ENCODE results near the gene IZUMO4.

IZUMO4 gene

DNA sequence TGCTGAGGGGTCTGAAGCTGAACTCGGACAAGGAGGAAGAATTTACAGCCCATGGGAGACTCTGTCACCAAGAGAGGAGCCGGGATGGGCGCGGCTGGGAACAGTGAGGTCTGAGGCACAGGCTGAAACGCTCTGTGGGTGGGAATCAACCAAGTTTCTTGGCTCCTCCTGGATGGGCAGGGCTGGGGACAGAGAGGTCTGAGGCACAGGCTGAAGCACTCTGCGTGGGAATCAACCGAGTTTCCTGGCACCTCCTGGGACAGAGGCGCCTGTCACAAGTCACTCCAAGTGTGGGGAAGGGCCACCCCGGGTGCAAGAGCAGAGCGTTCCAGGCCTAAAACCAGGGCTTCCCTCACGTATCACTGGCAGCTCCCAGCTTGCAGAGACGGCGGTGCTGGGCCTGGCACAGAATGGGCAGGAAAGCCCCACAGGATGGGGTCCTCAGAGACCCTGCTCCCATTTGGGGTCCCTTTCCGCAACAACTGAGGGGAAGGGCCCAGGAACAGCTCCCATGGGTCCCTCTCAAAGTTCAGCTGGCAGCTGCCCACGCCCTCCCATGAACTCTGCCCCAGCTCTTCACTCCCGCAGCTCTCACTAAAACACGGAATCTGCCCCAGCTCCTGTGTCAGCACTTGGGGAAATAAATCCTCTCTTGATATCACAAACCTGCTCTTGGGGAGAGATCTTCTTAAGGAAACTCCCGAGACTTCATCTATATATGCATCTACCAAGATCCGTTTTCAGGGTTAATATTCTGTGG is 36.2 kb downstream of the IZUMO4 start:
- TF ChIP-seq, protein P1, sequence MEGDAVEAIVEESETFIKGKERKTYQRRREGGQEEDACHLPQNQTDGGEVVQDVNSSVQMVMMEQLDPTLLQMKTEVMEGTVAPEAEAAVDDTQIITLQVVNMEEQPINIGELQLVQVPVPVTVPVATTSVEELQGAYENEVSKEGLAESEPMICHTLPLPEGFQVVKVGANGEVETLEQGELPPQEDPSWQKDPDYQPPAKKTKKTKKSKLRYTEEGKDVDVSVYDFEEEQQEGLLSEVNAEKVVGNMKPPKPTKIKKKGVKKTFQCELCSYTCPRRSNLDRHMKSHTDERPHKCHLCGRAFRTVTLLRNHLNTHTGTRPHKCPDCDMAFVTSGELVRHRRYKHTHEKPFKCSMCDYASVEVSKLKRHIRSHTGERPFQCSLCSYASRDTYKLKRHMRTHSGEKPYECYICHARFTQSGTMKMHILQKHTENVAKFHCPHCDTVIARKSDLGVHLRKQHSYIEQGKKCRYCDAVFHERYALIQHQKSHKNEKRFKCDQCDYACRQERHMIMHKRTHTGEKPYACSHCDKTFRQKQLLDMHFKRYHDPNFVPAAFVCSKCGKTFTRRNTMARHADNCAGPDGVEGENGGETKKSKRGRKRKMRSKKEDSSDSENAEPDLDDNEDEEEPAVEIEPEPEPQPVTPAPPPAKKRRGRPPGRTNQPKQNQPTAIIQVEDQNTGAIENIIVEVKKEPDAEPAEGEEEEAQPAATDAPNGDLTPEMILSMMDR (IDR thresholded peaks at IDR 0.05; ENCODE audit: low read depth, low read length): no peak
- no peak for DNase-seq (ENCODE audit: extremely low read depth, low read depth)

DNA sequence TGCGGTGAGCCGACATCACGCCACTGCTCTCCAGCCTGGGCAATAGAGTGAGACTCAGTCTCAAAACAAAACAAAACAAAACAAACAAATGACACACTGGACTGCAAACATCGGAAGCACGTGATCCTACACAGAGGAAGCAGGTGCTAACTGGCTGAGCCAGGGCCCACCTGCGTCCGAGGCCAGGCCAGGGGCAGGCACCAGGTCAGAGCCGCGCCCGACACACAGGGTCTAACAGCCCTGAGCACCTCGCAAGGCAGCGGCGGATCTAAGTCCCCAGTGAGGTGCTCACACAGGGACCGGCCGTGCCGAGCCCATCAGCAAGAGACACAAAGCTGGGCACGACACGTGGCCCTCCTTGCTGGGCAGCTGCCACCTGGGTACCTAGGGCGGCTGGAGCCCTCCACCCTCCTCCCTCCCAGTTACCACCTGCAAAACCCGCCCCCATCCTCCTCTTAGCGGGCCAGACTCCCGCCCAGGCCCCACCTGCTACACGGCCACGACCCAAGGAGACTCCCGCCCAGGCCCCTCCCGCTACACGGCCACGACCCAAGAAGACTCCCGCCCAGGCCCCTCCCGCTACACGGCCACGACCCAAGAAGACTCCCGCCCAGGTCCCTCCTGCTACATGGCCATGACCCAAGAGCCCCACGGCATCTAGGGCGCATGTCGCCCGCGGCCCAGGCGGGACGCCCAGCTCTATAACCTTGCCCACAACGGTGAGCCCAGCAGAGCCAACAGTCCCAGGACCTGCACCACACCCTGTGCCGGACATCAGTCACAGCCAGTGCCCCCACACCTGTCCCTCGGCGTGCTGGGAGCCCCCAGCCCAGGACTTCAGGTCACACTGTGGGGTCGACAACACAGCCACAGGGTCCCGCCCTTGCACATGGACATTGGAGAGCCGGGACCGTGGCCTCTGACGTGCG is 39.0 kb downstream of the IZUMO4 start:
- TF ChIP-seq, protein P1 (IDR thresholded peaks at IDR 0.05; ENCODE audit: low read depth, low read length): no peak
- DNase-seq (ENCODE audit: extremely low read depth, low read depth): no peak

DNA sequence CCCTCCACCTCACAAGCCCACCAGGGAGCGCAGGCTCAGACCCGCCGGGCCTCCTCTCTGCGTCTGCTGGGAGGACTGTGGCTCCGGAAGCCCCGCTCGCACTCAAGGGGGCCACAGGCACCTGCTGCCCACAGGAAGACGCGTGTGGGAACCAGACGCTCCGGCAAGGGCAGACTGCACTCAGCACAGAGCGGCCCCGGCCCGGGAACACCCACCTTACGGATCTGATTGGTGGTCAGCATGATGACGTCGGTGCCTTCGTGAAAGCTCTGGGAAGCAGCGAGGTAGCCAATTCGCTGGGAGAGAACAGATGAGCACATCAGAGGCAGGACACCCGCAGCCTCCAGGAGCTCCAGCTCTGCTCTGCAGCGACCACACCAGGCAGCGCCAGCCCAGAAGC is 40.1 kb downstream of the IZUMO4 start:
- no peak for DNase-seq (ENCODE audit: extremely low read depth, low read depth)
- TF ChIP-seq, protein P1 (IDR thresholded peaks at IDR 0.05; ENCODE audit: low read depth, low read length): no peak

DNA sequence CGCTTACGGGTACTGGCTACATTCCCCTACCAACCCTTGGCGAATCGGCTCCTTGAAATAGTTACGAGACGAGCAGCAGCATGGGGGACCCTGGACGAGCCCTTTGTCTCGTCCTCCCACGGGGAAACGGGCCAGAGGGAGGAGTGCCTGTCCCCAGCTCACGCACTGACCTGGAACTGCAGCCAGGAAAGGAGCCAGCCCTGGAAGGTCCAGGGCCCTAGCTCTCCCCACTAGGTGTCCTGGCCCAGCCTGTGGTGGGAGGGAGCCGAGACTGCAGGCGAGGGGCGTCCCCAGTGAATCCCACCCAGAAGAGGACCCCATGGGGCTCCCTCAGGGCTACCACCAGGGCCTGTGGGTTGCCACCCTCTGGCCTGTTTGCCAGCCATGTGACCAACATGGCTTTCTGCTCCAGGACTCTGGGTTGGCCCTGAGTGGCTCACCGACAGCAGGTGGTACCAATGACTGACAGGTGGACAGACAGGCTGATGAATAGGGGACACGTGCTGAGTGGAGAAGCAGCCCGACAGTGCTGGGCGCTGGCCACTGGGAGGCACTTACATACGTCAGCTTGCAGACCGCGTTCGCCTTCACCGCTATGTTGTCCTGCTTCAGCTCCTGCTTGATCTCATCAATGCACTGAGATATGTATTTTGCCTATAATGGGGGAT is 41.5 kb downstream of the IZUMO4 start:
- TF ChIP-seq, protein P1 (IDR thresholded peaks at IDR 0.05; ENCODE audit: low read depth, low read length): no peak

DNA sequence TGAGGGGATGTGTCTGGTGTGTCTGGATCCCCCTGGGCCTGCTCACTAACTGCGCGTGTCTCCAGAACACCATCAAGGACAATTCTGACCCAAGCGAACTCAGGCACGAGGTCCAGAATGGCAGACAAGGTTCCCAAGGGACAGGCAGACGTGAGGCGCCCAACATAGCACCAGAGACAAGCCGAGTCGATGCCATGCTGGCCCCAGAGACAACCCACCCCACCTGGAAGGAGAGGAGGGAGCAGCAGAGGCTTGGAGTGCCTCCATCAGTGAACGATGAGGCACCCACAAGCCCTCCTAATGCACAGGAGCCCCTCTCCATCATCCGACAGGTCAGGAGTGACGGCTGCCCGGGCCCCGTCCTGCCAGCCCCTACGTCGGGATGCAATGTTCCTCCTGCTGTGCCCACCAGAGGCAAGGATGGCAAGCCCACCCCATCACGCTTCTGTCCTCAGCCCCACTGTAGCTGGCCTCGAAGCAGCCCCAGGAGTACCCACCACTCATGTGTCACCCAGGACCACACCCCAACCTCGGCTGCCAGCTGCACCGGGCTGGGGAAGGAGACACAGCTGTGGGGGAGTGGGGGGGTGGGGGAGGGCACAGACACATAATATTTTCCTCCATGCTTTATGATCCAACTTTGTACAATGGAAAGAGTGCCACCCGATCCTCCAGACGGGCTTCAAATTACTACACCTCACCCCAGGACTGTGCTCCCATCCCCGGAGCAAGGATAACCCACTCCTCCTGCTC is 42.8 kb downstream of the IZUMO4 start:
- TF ChIP-seq, protein P1 (IDR thresholded peaks at IDR 0.05; ENCODE audit: low read depth, low read length): no peak
- DNase-seq (ENCODE audit: extremely low read depth, low read depth): no peak

More for the DNA sequence above, 41.5 kb downstream of the IZUMO4 start:
- DNase-seq (ENCODE audit: extremely low read depth, low read depth): no peak

DNA sequence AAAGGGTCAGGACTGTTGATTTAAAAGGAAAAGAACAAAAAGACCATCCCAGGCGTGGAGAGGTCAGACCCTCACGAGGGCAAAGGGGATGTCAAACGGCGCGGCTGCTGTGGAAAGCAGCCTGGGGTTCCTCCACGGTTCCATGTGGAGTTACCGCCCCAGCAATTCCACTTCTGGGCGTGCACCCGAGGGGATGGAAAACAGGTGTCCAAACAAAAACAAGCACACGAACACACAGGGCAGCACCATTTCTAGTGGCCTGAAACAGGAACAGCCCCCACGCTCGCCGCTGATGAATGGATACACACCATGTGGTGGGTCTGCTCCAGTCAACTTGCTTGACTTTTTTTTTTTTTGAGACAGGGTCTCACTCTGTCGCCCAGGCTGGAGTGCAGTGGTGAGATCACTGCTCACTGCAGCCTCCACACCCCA is 43.4 kb downstream of the IZUMO4 start:
- TF ChIP-seq, protein P1 (IDR thresholded peaks at IDR 0.05; ENCODE audit: low read depth, low read length): no peak
- no peak for DNase-seq (ENCODE audit: extremely low read depth, low read depth)
